Measurements from ENCODE around the gene RFX7. TPM values are rescaled to one million over a fixed set of nuclear protein-coding genes. Genes with fewer than 3 reads are reported as not detected.

The RFX7 gene
- total and polyA plus RNA-seq, 2 of the 8 experiments (the other 6 are each of a cell fraction or from before 2014, with no cell fraction given) = 10.4 to 40.9 TPM

DNA sequence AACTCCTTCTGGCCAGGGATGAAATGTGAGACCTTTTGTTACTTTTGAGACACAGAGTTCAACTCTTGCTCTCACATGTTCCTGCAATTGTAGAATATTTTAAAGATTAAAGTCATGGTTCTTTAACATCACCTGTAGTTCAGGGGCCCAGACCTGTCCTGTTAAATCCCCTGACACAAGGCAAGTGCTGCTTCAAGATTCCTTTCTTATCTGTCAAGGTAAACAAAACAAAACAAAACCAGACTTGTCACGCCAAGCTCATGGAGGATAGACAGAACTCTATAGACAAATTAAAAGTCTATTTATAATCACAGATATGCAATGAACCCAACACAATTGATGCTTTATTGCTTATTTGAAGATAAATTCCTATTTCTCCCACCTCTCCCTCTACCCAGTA lies 201.6 kb downstream of the RFX7 start:
- Histone ChIP-seq H2BK12ac (ENCODE audit: low read depth, low read length) (no peak overlapping the region), H3K9me3 (ENCODE audit: insufficient read depth in 2 of 2, low read depth in 1 of 2, low read length in 1 of 2) (no peaks in the 10 kb centered on the region), H2AFZ (ENCODE audit: low read length) (no peak overlapping the region), H2BK120ac (replicated peaks; ENCODE audit: low read depth, low read length) (no peak overlapping the region), H3K23ac (ENCODE audit: insufficient read length) (no peak overlapping the region), H3K18ac (ENCODE audit: extremely low read depth, low read length) (no peak overlapping the region), H2BK15ac (ENCODE audit: low read length) (no peak overlapping the region), H2BK20ac (ENCODE audit: low read length) (no peak overlapping the region), H4K8ac (ENCODE audit: extremely low read depth, insufficient read depth, low read length) (no peak overlapping the region), H3K4me2 (ENCODE audit: insufficient read depth in 1 of 2, low read depth in 2 of 2, low read length in 2 of 2) (no peak overlapping the region), H3K4me1 (replicated peaks in 1 of 4; ENCODE audit: control insufficient read depth in 3 of 4, insufficient read depth in 4 of 4, low read length in 3 of 4) (peaks cover 0 to 5% (median 2%) of the 10 kb centered on the region in 4 experiments; a peak in 4 of 7 replicates), H3K36me3 (ENCODE audit: control insufficient read depth in 2 of 4, insufficient read depth in 4 of 4, low read length in 3 of 4) (no peaks in the 10 kb centered on the region), H3K27ac (ENCODE audit: low read depth, low read length) (no peak overlapping the region), H3K27me3 (replicated peaks in 1 of 4; ENCODE audit: control insufficient read depth in 3 of 4, extremely low read depth in 1 of 4, insufficient read depth in 3 of 4, low read length in 3 of 4) (no peaks in the 10 kb centered on the region), H3K79me1 (ENCODE audit: low read depth, low read length) (no peaks in the 10 kb centered on the region), H2AK5ac (ENCODE audit: low read depth, low read length) (no peak overlapping the region), H3K4me3 (ENCODE audit: extremely low read depth in 1 of 4, insufficient read depth in 2 of 4, low read depth in 3 of 4, low read length in 4 of 4) (no peak overlapping the region), H4K91ac (replicated peaks; ENCODE audit: insufficient read length, low read length) (no peak overlapping the region), H4K20me1 (replicated peaks in 1 of 2; ENCODE audit: control insufficient read depth in 1 of 2, insufficient read depth in 2 of 2, low read length in 2 of 2) (no peaks in the 10 kb centered on the region), H3K79me2 (ENCODE audit: control insufficient read depth in 1 of 2, insufficient read depth in 2 of 2, low read length in 2 of 2) (no peaks in the 10 kb centered on the region), H2BK5ac (ENCODE audit: low read depth, low read length) (no peak overlapping the region), H3K14ac (ENCODE audit: insufficient read length) (no peak overlapping the region), H3K23me2 (ENCODE audit: low read depth, low read length) (no peaks in the 10 kb centered on the region), H4K5ac (ENCODE audit: insufficient read length, low read depth, low read length) (no peak overlapping the region), H3K4ac (replicated peaks; ENCODE audit: insufficient read length, low read depth, low read length) (no peak overlapping the region), H3K56ac (replicated peaks; ENCODE audit: insufficient read length, low read depth, low read length) (no peak overlapping the region), H3K9ac (replicated peaks in 1 of 4; ENCODE audit: extremely low read depth in 1 of 4, low read depth in 3 of 4, low read length in 3 of 4) (no peak overlapping the region)
- DNase-seq (ENCODE audit: low read depth in 1 of 2, low spot score in 2 of 2) (no peak), FAIRE-seq (no peak)
- ChIA-PET POLR2A (ENCODE audit: partially characterized antibody) (no interaction called here), CTCF (ENCODE audit: partially characterized antibody) (interaction anchor here (1.0 to 3.2 kb wide), 4 partner anchors 10 to 124 kb away, joined by 3 to 18 read pairs (median 4); no protein-coding TSS in a partner anchor)
- WGBS, 2 experiments (ENCODE audit: extremely low coverage in 1 of 2, insufficient coverage in 1 of 2, insufficient read length in 1 of 2, insufficient replicate concordance in 2 of 2, low coverage in 1 of 2, low lambda C conversion rate in 2 of 2, missing lambda C conversion rate in 1 of 2) = 84% methylated on average over 1 of the region's 1 CpG; no CpG with 5 or more reads in 1 of the 2 experiments
- TF ChIP-seq NRF1 (IDR thresholded peaks at IDR 0.05; ENCODE audit: low read depth, low read length) (no peak), POLR2AphosphoS5 (IDR thresholded peaks at IDR 0.05; ENCODE audit: low read depth, low read length) (no peak), TBP (IDR thresholded peaks at IDR 0.05; ENCODE audit: low read depth, low read length) (no peak), NANOG (IDR thresholded peaks at IDR 0.05; ENCODE audit: insufficient read depth, low read depth, low read length, poor library complexity, severe bottlenecking) (no peak), EZH2 (IDR thresholded peaks at IDR 0.05; ENCODE audit: low read depth, low read length, severe bottlenecking) (no peak), RXRA (IDR thresholded peaks at IDR 0.05; ENCODE audit: insufficient read depth, low read depth, low read length) (no peak)

All from H1 (cell line).